Measurements from ENCODE around the gene SYNE4. TPM values are rescaled to one million over a fixed set of nuclear protein-coding genes. Genes with fewer than 3 reads are reported as not detected.

The SYNE4 gene
- total RNA-seq, 2 experiments from 2014 or later, result 2.7 to 4.5 TPM

DNA sequence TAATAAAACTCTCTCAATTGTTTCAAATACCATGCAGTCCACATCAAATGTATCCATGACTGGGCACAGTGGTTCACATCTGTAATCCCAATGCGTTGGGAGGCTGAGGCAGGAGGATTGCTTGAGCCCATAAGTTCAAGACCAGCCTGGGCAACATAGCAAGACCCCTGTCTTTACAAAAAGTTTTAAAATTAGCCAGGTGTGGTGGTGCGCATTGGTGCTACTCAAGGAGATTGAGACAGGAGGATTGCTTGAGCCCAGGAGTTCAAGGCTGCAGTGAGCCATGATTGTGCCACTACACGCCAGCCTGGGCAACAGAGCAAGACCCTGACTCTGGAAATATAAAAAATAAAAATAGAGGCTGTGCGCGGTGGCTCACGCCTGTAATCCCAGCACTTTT is 19.1 kb upstream of the SYNE4 start:
- Histone ChIP-seq H3K27ac (ENCODE audit: low read depth, low read length, poor library complexity, severe bottlenecking) (no peak overlapping the region), H3K4me3 (ENCODE audit: low read depth, low read length, poor library complexity, severe bottlenecking) (no peak overlapping the region), H3K4me2 (ENCODE audit: low read length) (no peak overlapping the region), H3K79me2 (ENCODE audit: insufficient read depth, low read depth, low read length) (no peaks in the 10 kb centered on the region), H3K36me3 (ENCODE audit: insufficient read depth, low read length) (no peaks in the 10 kb centered on the region; the same call in 1 of the 2 replicates), H3K9me3 (ENCODE audit: low read length) (no peaks in the 10 kb centered on the region), H4K20me1 (ENCODE audit: insufficient read depth, low read length) (no peaks in the 10 kb centered on the region), H2AFZ (ENCODE audit: low read length) (no peak overlapping the region), H3K9me2 (ENCODE audit: insufficient read depth, low read length) (no peaks in the 10 kb centered on the region), H3K4me1 (ENCODE audit: insufficient read depth, low read length, poor library complexity, severe bottlenecking) (no peaks in the 10 kb centered on the region)
- ChIA-PET CTCF (ENCODE audit: unreplicated experiment) (no interaction called here), POLR2A (interaction anchor here (0.5 kb wide), 1 partner anchor 1892 kb away, joined by 4 read pairs; no protein-coding TSS in a partner anchor)
- TF ChIP-seq, protein P1, sequence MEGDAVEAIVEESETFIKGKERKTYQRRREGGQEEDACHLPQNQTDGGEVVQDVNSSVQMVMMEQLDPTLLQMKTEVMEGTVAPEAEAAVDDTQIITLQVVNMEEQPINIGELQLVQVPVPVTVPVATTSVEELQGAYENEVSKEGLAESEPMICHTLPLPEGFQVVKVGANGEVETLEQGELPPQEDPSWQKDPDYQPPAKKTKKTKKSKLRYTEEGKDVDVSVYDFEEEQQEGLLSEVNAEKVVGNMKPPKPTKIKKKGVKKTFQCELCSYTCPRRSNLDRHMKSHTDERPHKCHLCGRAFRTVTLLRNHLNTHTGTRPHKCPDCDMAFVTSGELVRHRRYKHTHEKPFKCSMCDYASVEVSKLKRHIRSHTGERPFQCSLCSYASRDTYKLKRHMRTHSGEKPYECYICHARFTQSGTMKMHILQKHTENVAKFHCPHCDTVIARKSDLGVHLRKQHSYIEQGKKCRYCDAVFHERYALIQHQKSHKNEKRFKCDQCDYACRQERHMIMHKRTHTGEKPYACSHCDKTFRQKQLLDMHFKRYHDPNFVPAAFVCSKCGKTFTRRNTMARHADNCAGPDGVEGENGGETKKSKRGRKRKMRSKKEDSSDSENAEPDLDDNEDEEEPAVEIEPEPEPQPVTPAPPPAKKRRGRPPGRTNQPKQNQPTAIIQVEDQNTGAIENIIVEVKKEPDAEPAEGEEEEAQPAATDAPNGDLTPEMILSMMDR (conservative IDR thresholded peaks at IDR 0.05; ENCODE audit: low read length), result no peak
- no peak for TF ChIP-seq EZH2phosphoT487 (IDR thresholded peaks at IDR 0.05; ENCODE audit: borderline replicate concordance, low read depth, low read length)
- no TSS peak for BruUV-seq (replicated peaks)
- no peak for DNase-seq (ENCODE audit: low spot score)
- intact Hi-C loops (cut with micrococcal nuclease; ENCODE audit: unreplicated experiment), result no loop called here

DNA sequence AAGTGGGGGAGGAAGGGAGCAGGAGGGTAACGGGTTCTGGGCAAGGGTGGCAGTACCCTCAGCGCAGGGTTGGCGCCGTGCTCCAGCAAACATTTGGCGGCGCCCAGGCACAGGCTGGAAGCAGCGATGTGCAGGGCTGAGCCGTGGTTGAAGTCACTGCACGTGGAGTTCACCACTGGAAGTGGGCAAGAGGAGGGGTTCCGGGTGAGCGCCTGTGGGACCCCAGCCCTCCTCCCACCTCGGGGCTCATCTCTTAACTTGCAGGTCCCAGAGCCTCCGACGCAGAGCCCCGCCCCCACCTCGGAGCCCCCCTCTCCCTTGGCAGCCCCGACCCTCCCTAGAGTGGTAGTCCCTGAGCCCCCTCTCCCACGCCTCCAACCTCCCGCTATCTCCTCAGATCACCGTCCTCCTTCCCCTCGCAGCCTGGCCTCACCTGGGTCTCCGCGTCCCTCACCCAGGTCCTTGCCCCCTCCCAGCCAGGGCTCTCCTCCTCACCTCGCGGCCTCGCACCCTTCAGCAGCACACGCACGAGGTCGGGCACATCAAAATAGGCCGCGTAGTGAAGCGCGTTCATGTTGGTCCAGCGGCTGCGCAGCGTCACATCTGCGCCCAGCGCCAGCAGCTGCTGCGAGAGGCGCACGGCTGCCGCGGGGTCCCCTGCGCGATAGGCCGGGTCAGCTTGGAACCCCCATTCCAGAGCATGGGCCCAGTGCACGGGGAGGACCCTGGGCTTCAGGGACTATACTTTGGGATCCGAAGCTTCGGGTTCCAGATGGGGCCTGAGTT is 17.7 kb upstream of the SYNE4 start:
- Histone ChIP-seq H3K79me2 (ENCODE audit: insufficient read depth, low read depth, low read length) (no peaks in the 10 kb centered on the region), H3K4me1 (ENCODE audit: insufficient read depth, low read length, poor library complexity, severe bottlenecking) (no peaks in the 10 kb centered on the region), H4K20me1 (ENCODE audit: insufficient read depth, low read length) (no peaks in the 10 kb centered on the region), H2AFZ (ENCODE audit: low read length) (no peak overlapping the region), H3K36me3 (ENCODE audit: insufficient read depth, low read length) (peaks cover 5% of the 10 kb centered on the region; the same call in 1 of the 2 replicates), H3K9me3 (ENCODE audit: low read length) (no peaks in the 10 kb centered on the region), H3K9me2 (ENCODE audit: insufficient read depth, low read length) (no peaks in the 10 kb centered on the region), H3K4me3 (ENCODE audit: low read depth, low read length, poor library complexity, severe bottlenecking) (no peak overlapping the region), H3K4me2 (ENCODE audit: low read length) (no peak overlapping the region), H3K27ac (ENCODE audit: low read depth, low read length, poor library complexity, severe bottlenecking) (no peak overlapping the region)
- intact Hi-C loops (cut with micrococcal nuclease; ENCODE audit: unreplicated experiment), result no loop called here
- ChIA-PET POLR2A (no interaction called here), CTCF (ENCODE audit: unreplicated experiment) (no interaction called here)
- no peak for DNase-seq (ENCODE audit: low spot score)
- TF ChIP-seq, protein P1 (conservative IDR thresholded peaks at IDR 0.05; ENCODE audit: low read length), result no peak
- TF ChIP-seq EZH2phosphoT487 (IDR thresholded peaks at IDR 0.05; ENCODE audit: borderline replicate concordance, low read depth, low read length), result no peak
- no TSS peak for BruUV-seq (replicated peaks)

DNA sequence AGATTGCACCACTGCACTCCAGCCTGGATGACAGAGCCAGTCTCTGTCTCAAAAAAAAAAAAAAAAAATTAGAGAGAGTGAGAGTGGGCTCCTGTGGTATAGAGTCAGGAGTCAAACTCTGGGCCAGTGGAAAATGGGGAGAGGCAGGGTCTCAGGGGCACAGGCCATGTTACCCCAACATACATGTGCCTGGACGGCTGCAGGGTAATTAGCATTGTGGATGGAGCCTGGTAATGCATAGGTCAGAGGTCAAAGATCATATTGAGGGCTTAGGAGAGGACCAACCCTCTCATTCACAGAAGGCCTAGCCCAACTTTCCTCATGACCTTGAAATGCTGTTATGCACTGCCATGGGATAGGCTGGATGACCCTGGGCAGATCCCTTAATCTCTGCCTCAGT is 16.9 kb upstream of the SYNE4 start:
- Histone ChIP-seq H3K4me3 (ENCODE audit: low read depth, low read length, poor library complexity, severe bottlenecking) (no peak overlapping the region), H3K9me2 (ENCODE audit: insufficient read depth, low read length) (no peaks in the 10 kb centered on the region), H2AFZ (ENCODE audit: low read length) (no peak overlapping the region), H3K4me2 (ENCODE audit: low read length) (no peak overlapping the region), H3K27ac (ENCODE audit: low read depth, low read length, poor library complexity, severe bottlenecking) (no peak overlapping the region), H3K79me2 (ENCODE audit: insufficient read depth, low read depth, low read length) (no peaks in the 10 kb centered on the region), H3K4me1 (ENCODE audit: insufficient read depth, low read length, poor library complexity, severe bottlenecking) (no peaks in the 10 kb centered on the region), H3K9me3 (ENCODE audit: low read length) (no peaks in the 10 kb centered on the region), H4K20me1 (ENCODE audit: insufficient read depth, low read length) (no peaks in the 10 kb centered on the region), H3K36me3 (ENCODE audit: insufficient read depth, low read length) (peaks cover 11% of the 10 kb centered on the region; the same call in 1 of the 2 replicates)
- TF ChIP-seq EZH2phosphoT487 (IDR thresholded peaks at IDR 0.05; ENCODE audit: borderline replicate concordance, low read depth, low read length), result no peak
- TF ChIP-seq, protein P1 (conservative IDR thresholded peaks at IDR 0.05; ENCODE audit: low read length), result no peak
- POLR2A ChIA-PET, result no interaction called here
- DNase-seq (ENCODE audit: low spot score), result no peak
- BruUV-seq (replicated peaks), result no TSS peak
- CTCF ChIA-PET (ENCODE audit: unreplicated experiment), result no interaction called here
- intact Hi-C loops (cut with micrococcal nuclease; ENCODE audit: unreplicated experiment), result no loop called here
